SU-DHL-6 (cell line): ENCODE measurements around the gene ZFP36L1.

Experiments
- H2AFZ ChIP-seq: fragments of 200-600 bp; sonication (generic); 2 replicates; pipeline ENCODE4 v1.6.1; 2014; ENCODE audit warnings: low read depth, mild to moderate bottlenecking, moderate library complexity, mixed read lengths, antibody characterized with exemption, low read length; ENCODE audit not compliant: severe bottlenecking
- H3F3A ChIP-seq: fragments of 200-600 bp; shearing (Covaris generic); 2 replicates; pipeline ENCODE4 v1.6.0; 2016; ENCODE audit warnings: antibody characterized with exemption, mild to moderate bottlenecking; ENCODE audit not compliant: insufficient read depth
- H3K27ac ChIP-seq: fragments of 200-600 bp; sonication (generic); 2 replicates; pipeline ENCODE4 v1.5.1; 2016; ENCODE audit warnings: low read depth, mild to moderate bottlenecking, low read length, moderate library complexity, mixed read lengths
- H3K27me3 ChIP-seq: fragments of 200-600 bp; sonication (generic), shearing (Covaris generic); 2 replicates; pipeline ENCODE4 v1.6.0; 2014; ENCODE audit warnings: mild to moderate bottlenecking, low read length
- H3K36me3 ChIP-seq: fragments of 200-600 bp; sonication (generic); 2 replicates; pipeline ENCODE4 v1.6.1; 2014; ENCODE audit warnings: mild to moderate bottlenecking, low read length, mixed read lengths
- H3K4me2 ChIP-seq: fragments of 300-600, 200-600 bp; shearing (Covaris generic), sonication (generic); 2 replicates; pipeline ENCODE4 v1.6.0; 2014; ENCODE audit warnings: low read length, low read depth, mild to moderate bottlenecking; ENCODE audit not compliant: poor library complexity, severe bottlenecking
- H3K4me3 ChIP-seq: fragments of 200-600 bp; sonication (generic); 2 replicates; pipeline ENCODE4 v1.5.1; 2014; ENCODE audit warnings: antibody characterized with exemption, low read length, mild to moderate bottlenecking, mixed read lengths; ENCODE audit not compliant: insufficient read depth, poor library complexity, severe bottlenecking
- H3K79me2 ChIP-seq: fragments of 200-600 bp; sonication (generic); 2 replicates; pipeline ENCODE4 v1.6.1; 2014; ENCODE audit warnings: mild to moderate bottlenecking, low read length, moderate library complexity; ENCODE audit not compliant: insufficient read depth
- H3K9ac ChIP-seq: fragments of 200-600 bp; sonication (generic); 2 replicates; pipeline ENCODE4 v1.7.0; 2014; ENCODE audit warnings: mild to moderate bottlenecking, low read length
- H3K9me2 ChIP-seq: fragments of 200-600 bp; sonication (generic); replicated peaks from 2 replicates; pipeline ENCODE4 v1.6.1; 2014; ENCODE audit warnings: low read length; ENCODE audit not compliant: insufficient read depth
- H3K9me3 ChIP-seq: fragments of 200-600 bp; sonication (generic); 2 replicates; pipeline ENCODE4 v1.6.1; 2014; ENCODE audit warnings: low read length, mixed read lengths; ENCODE audit not compliant: insufficient read depth
- H4K20me1 ChIP-seq: fragments of 200-600 bp; sonication (generic); 2 replicates; pipeline ENCODE4 v1.6.1; 2014; ENCODE audit warnings: low read depth, mild to moderate bottlenecking, antibody characterized with exemption, low read length, moderate library complexity, mixed read lengths
- CTCF ChIP-seq: fragments of 200-600 bp; sonication (generic); IDR thresholded peaks from one replicate; pipeline ENCODE4 v1.5.1; 2017; ENCODE audit warnings: antibody characterized with exemption, mild to moderate bottlenecking, low read length, moderate library complexity; ENCODE audit not compliant: insufficient read depth, poor library complexity, severe bottlenecking
- EZH2phosphoT487 ChIP-seq: fragments of 200-600 bp; sonication (generic), shearing (Covaris generic); conservative IDR thresholded peaks from 2 replicates; pipeline ENCODE4 v1.6.1; 2018; ENCODE audit warnings: mild to moderate bottlenecking, antibody characterized with exemption, low read length, moderate library complexity, mixed read lengths

ZFP36L1 gene

DNA sequence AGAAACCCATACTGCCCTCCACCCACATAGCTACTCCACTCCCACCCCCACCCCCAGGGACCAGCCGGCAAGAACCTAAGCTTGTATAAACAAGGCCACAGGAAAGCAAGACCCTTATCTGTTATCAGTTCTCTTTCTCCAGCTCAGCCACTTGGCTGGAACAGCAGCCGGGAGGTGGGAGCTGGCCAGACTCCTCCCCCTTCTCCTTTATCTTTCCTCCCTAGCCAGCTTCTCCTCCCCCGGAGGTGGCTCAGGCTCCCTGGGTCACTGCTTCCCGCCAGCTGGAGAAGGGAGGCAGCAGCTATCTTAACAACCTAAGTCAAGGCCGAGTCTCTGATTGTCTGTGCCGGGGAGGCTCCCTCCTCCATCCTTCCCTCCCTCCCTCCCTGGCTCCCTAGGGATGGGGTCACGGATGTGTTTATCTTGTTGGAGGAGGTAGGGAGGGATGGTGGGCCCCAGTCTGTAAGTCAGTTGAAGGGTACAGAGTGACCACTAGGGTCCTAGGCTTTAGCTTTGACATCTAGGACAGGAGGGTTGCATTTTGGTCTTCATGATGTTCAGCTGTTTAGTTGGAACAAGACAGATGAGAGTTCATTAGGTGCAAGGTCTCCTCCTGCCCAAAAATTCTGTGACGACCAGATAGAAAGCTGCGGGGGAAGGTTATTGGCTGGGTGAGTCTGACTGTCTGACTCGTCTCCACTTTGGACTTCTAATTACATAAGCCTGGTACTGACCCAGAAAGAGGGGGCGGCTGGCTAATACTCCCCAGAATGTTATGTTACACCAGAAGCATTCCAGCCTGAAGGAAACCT is 29.7 kb downstream of the ZFP36L1 start:
- Histone ChIP-seq H3K4me2 (no peak overlapping the region), H3K27ac (no peak overlapping the region)

DNA sequence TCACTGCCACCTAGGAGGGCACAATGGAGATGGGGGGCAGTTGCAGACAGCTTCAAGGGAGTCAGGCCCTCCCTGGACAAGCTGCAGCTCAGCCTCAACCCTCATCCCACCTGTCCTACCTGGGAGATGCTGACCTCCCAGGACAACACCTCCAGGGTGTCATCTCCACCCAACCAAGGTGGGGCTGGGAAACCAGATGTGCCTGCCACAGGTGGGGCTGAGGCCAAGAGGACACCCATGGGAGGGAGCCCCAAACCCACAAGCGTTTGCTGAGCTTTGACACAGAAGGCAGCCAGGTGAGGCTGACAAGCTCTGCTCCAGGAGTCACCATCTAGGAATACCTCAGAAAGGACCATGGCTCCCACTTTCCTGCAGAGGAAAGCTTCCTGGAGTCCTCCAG is 31.5 kb downstream of the ZFP36L1 start:
- H4K20me1 ChIP-seq, result no peaks in the 10 kb centered on the region
- H3K27ac ChIP-seq, result no peak overlapping the region
- H3K27me3 ChIP-seq, result no peaks in the 10 kb centered on the region
- TF ChIP-seq CTCF (no peak), EZH2phosphoT487 (no peak)
- H3K36me3 ChIP-seq, result no peaks in the 10 kb centered on the region
- no peak overlapping the region for H2AFZ ChIP-seq
- no peak overlapping the region for H3K4me3 ChIP-seq
- no peaks in the 10 kb centered on the region for H3K9me2 ChIP-seq
- H3K4me2 ChIP-seq, result no peak overlapping the region
- no peak overlapping the region for H3K9ac ChIP-seq
- H3K79me2 ChIP-seq, result no peaks in the 10 kb centered on the region
- no peaks in the 10 kb centered on the region for H3F3A ChIP-seq
- H3K9me3 ChIP-seq, result no peaks in the 10 kb centered on the region

More for the DNA sequence above, 29.7 kb downstream of the ZFP36L1 start:
- H4K20me1 ChIP-seq, result no peaks in the 10 kb centered on the region
- no peaks in the 10 kb centered on the region for H3K79me2 ChIP-seq
- no peak overlapping the region for H3K4me3 ChIP-seq
- H3K36me3 ChIP-seq, result no peaks in the 10 kb centered on the region
- H3F3A ChIP-seq, result no peaks in the 10 kb centered on the region
- H3K27me3 ChIP-seq, result no peaks in the 10 kb centered on the region
- no peaks in the 10 kb centered on the region for H3K9me2 ChIP-seq
- no peak overlapping the region for H3K9ac ChIP-seq
- no peaks in the 10 kb centered on the region for H3K9me3 ChIP-seq
- TF ChIP-seq CTCF (no peak), EZH2phosphoT487 (no peak)
- H2AFZ ChIP-seq, result no peak overlapping the region

GRCh38 chr14:68760761-68761160 is 32.1 kb downstream of the ZFP36L1 start:
- Histone ChIP-seq H3K4me2 (no peak overlapping the region), H3K9me3 (no peaks in the 10 kb centered on the region)
- TF ChIP-seq EZH2phosphoT487, result no peak
- no peak for TF ChIP-seq CTCF

More at GRCh38 chr14:68760761-68761160, 32.1 kb downstream of the ZFP36L1 start:
- no peak overlapping the region for H3K9ac ChIP-seq
- H3K79me2 ChIP-seq, result no peaks in the 10 kb centered on the region
- H3K4me3 ChIP-seq, result no peak overlapping the region
- no peaks in the 10 kb centered on the region for H3K27me3 ChIP-seq
- H3K9me2 ChIP-seq, result no peaks in the 10 kb centered on the region
- H3K36me3 ChIP-seq, result no peaks in the 10 kb centered on the region
- no peaks in the 10 kb centered on the region for H4K20me1 ChIP-seq
- no peak overlapping the region for H3K27ac ChIP-seq
- no peak overlapping the region for H2AFZ ChIP-seq
- H3F3A ChIP-seq, result no peaks in the 10 kb centered on the region
